ENCODE data around the gene MOGAT3.

MOGAT3 gene

GRCh38 chr7:101217388-101218235, 16.8 kb upstream of the MOGAT3 start, which contains the start of the genes PLOD3 and ZNHIT1:
Gene PLOD3, minus strand, starts transcription at chr7:101217581. Its CDS starts 307 bp downstream, at chr7:101217274.
Gene ZNHIT1, plus strand, starts transcription at chr7:101218165. Its CDS starts 31 bp downstream, at chr7:101218196.
- Histone ChIP-seq H3K9me3 (ENCODE audit: control insufficient read depth, low read length) (no peaks in the 10 kb centered on the region), H3K4me3 (ENCODE audit: insufficient read depth, low read depth, low read length) (peak within 1 kb of the TSS; percentile 69), H3K27ac (ENCODE audit: insufficient read depth, low read depth, low read length, poor library complexity, severe bottlenecking) (peak within 1 kb of the TSS; percentile 92), H3K36me3 (ENCODE audit: control insufficient read depth, insufficient read depth, low read length) (peaks cover 3% of the 10 kb centered on the region), H3K4me1 (ENCODE audit: control insufficient read depth, insufficient read depth, low read length) (peaks cover 14% of the 10 kb centered on the region), H3K27me3 (ENCODE audit: control insufficient read depth, insufficient read depth, low read length, poor library complexity, severe bottlenecking) (no peaks in the 10 kb centered on the region)
- WGBS, 2 experiments = 0 to 1% methylated on average over 57 of the region's 57 CpGs

- Histone ChIP-seq H3K4me1 (ENCODE audit: control insufficient read depth, insufficient read depth, low read length) (peaks cover 14% of the 10 kb centered on the region), H3K27me3 (ENCODE audit: control insufficient read depth, insufficient read depth, low read length, poor library complexity, severe bottlenecking) (no peaks in the 10 kb centered on the region), H3K9me3 (ENCODE audit: control insufficient read depth, low read length) (no peaks in the 10 kb centered on the region), H3K36me3 (ENCODE audit: control insufficient read depth, insufficient read depth, low read length) (peaks cover 3% of the 10 kb centered on the region), H3K27ac (ENCODE audit: insufficient read depth, low read depth, low read length, poor library complexity, severe bottlenecking) (peak overlapping the region; percentile 8), H3K4me3 (ENCODE audit: insufficient read depth, low read depth, low read length) (peak overlapping the region; percentile 69)
- WGBS, 2 experiments = 1 to 2% methylated on average over 34 of the region's 34 CpGs
Observed at GRCh38 chr7:101216860-101217387, 16.1 kb upstream of the MOGAT3 start.

- Histone ChIP-seq H3K4me1 (ENCODE audit: control insufficient read depth, insufficient read depth, low read length) (peaks cover 14% of the 10 kb centered on the region), H3K4me3 (ENCODE audit: insufficient read depth, low read depth, low read length) (peak overlapping the region; percentile 69), H3K27ac (ENCODE audit: insufficient read depth, low read depth, low read length, poor library complexity, severe bottlenecking) (no peak overlapping the region), H3K9me3 (ENCODE audit: control insufficient read depth, low read length) (no peaks in the 10 kb centered on the region), H3K27me3 (ENCODE audit: control insufficient read depth, insufficient read depth, low read length, poor library complexity, severe bottlenecking) (no peaks in the 10 kb centered on the region), H3K36me3 (ENCODE audit: control insufficient read depth, insufficient read depth, low read length) (peaks cover 3% of the 10 kb centered on the region)
- WGBS, 2 experiments = 68 to 71% methylated on average over 31 of the region's 31 CpGs
Observed at GRCh38 chr7:101216001-101216859, 15.4 kb upstream of the MOGAT3 start.

- 91 to 92% methylated on average over 8 of the region's 8 CpGs for WGBS, 2 experiments
- H3K4me1 ChIP-seq (ENCODE audit: control insufficient read depth, insufficient read depth, low read length) = peaks cover 8% of the 10 kb centered on the region
- H3K4me3 ChIP-seq (ENCODE audit: insufficient read depth, low read depth, low read length) = no peak overlapping the region
- H3K9me3 ChIP-seq (ENCODE audit: control insufficient read depth, low read length) = no peaks in the 10 kb centered on the region
- no peaks in the 10 kb centered on the region for H3K27me3 ChIP-seq (ENCODE audit: control insufficient read depth, insufficient read depth, low read length, poor library complexity, severe bottlenecking)
- no peak overlapping the region for H3K27ac ChIP-seq (ENCODE audit: insufficient read depth, low read depth, low read length, poor library complexity, severe bottlenecking)
- H3K36me3 ChIP-seq (ENCODE audit: control insufficient read depth, insufficient read depth, low read length) = peaks cover 3% of the 10 kb centered on the region
Observed at GRCh38 chr7:101212014-101212413, 11.2 kb upstream of the MOGAT3 start.

- whole genome bisulfite sequencing, 2 experiments = 96 to 97% methylated on average over 24 of the region's 24 CpGs
- Histone ChIP-seq H3K27ac (ENCODE audit: insufficient read depth, low read depth, low read length, poor library complexity, severe bottlenecking) (no peak overlapping the region), H3K9me3 (ENCODE audit: control insufficient read depth, low read length) (no peaks in the 10 kb centered on the region), H3K4me3 (ENCODE audit: insufficient read depth, low read depth, low read length) (no peak overlapping the region), H3K36me3 (ENCODE audit: control insufficient read depth, insufficient read depth, low read length) (peaks cover 3% of the 10 kb centered on the region), H3K27me3 (ENCODE audit: control insufficient read depth, insufficient read depth, low read length, poor library complexity, severe bottlenecking) (no peaks in the 10 kb centered on the region), H3K4me1 (ENCODE audit: control insufficient read depth, insufficient read depth, low read length) (peaks cover 5% of the 10 kb centered on the region)
Observed at GRCh38 chr7:101211501-101211900, 10.7 kb upstream of the MOGAT3 start.

- Histone ChIP-seq H3K9me3 (ENCODE audit: control insufficient read depth, low read length) (no peaks in the 10 kb centered on the region), H3K4me3 (ENCODE audit: insufficient read depth, low read depth, low read length) (no peak overlapping the region), H3K27ac (ENCODE audit: insufficient read depth, low read depth, low read length, poor library complexity, severe bottlenecking) (no peak overlapping the region), H3K27me3 (ENCODE audit: control insufficient read depth, insufficient read depth, low read length, poor library complexity, severe bottlenecking) (no peaks in the 10 kb centered on the region), H3K4me1 (ENCODE audit: control insufficient read depth, insufficient read depth, low read length) (no peaks in the 10 kb centered on the region), H3K36me3 (ENCODE audit: control insufficient read depth, insufficient read depth, low read length) (no peaks in the 10 kb centered on the region)
- WGBS, 2 experiments = 96% methylated on average over 19 of the region's 19 CpGs
Observed at GRCh38 chr7:101210143-101210542, 9.3 kb upstream of the MOGAT3 start.

GRCh38 chr7:101208794-101209193, 8.0 kb upstream of the MOGAT3 start:
- Histone ChIP-seq H3K4me1 (ENCODE audit: control insufficient read depth, insufficient read depth, low read length) (no peaks in the 10 kb centered on the region), H3K27ac (ENCODE audit: insufficient read depth, low read depth, low read length, poor library complexity, severe bottlenecking) (no peak overlapping the region), H3K4me3 (ENCODE audit: insufficient read depth, low read depth, low read length) (no peak overlapping the region), H3K36me3 (ENCODE audit: control insufficient read depth, insufficient read depth, low read length) (no peaks in the 10 kb centered on the region), H3K9me3 (ENCODE audit: control insufficient read depth, low read length) (no peaks in the 10 kb centered on the region), H3K27me3 (ENCODE audit: control insufficient read depth, insufficient read depth, low read length, poor library complexity, severe bottlenecking) (no peaks in the 10 kb centered on the region)
- 93 to 95% methylated on average over 14 of the region's 14 CpGs for WGBS, 2 experiments

GRCh38 chr7:101207459-101207858, 6.6 kb upstream of the MOGAT3 start:
- WGBS, 2 experiments = 91 to 93% methylated on average over 17 of the region's 17 CpGs
- Histone ChIP-seq H3K27me3 (ENCODE audit: control insufficient read depth, insufficient read depth, low read length, poor library complexity, severe bottlenecking) (peaks cover 12% of the 10 kb centered on the region), H3K4me1 (ENCODE audit: control insufficient read depth, insufficient read depth, low read length) (no peaks in the 10 kb centered on the region), H3K9me3 (ENCODE audit: control insufficient read depth, low read length) (no peaks in the 10 kb centered on the region), H3K4me3 (ENCODE audit: insufficient read depth, low read depth, low read length) (no peak overlapping the region), H3K36me3 (ENCODE audit: control insufficient read depth, insufficient read depth, low read length) (no peaks in the 10 kb centered on the region), H3K27ac (ENCODE audit: insufficient read depth, low read depth, low read length, poor library complexity, severe bottlenecking) (no peak overlapping the region)

- Histone ChIP-seq H3K27me3 (ENCODE audit: control insufficient read depth, insufficient read depth, low read length, poor library complexity, severe bottlenecking) (peaks cover 20% of the 10 kb centered on the region), H3K4me3 (ENCODE audit: insufficient read depth, low read depth, low read length) (no peak overlapping the region), H3K36me3 (ENCODE audit: control insufficient read depth, insufficient read depth, low read length) (no peaks in the 10 kb centered on the region), H3K4me1 (ENCODE audit: control insufficient read depth, insufficient read depth, low read length) (no peaks in the 10 kb centered on the region), H3K9me3 (ENCODE audit: control insufficient read depth, low read length) (no peaks in the 10 kb centered on the region), H3K27ac (ENCODE audit: insufficient read depth, low read depth, low read length, poor library complexity, severe bottlenecking) (no peak overlapping the region)
- 95% methylated on average over 19 of the region's 19 CpGs for WGBS, 2 experiments
Observed at GRCh38 chr7:101206665-101207042, 5.8 kb upstream of the MOGAT3 start.
